ENCODE measurements around the gene CNTNAP2. TPM values are rescaled to one million over a fixed set of nuclear protein-coding genes. Genes with fewer than 3 reads are reported as not detected.

The CNTNAP2 gene
- total and polyA plus RNA-seq, 9 donors, result 0.24 to 7.0 (median 1.5) TPM

GRCh38 chr7:147765301-147765700 lies 1648.7 kb downstream of the CNTNAP2 start:
- WGBS, 3 donors, result 91 to 94% (median 92%) methylated on average over 4 of the region's 4 CpGs
- no peak for TF ChIP-seq CTCF (IDR thresholded peaks at IDR 0.05)
- TF ChIP-seq POLR2A (IDR thresholded peaks at IDR 0.05), result no peak
- no peak for TF ChIP-seq EP300 (IDR thresholded peaks at IDR 0.05)
- H3K4me1 ChIP-seq (ENCODE audit: insufficient read depth), result no peaks in the 10 kb centered on the region
- no peak overlapping the region for H3K4me3 ChIP-seq
- no peak for DNase-seq
- H3K27me3 ChIP-seq, result no peaks in the 10 kb centered on the region
- no peak overlapping the region for H3K27ac ChIP-seq
- intact Hi-C loops (cut with DNase I), result no loop called here
- H3K36me3 ChIP-seq, result no peaks in the 10 kb centered on the region
- H3K9me3 ChIP-seq, result no peaks in the 10 kb centered on the region

GRCh38 chr7:147771344-147771743 lies 1654.7 kb downstream of the CNTNAP2 start:
- Histone ChIP-seq H3K9me3 (no peaks in the 10 kb centered on the region), H3K27ac (no peak overlapping the region), H3K4me1 (ENCODE audit: insufficient read depth) (no peaks in the 10 kb centered on the region), H3K4me3 (no peak overlapping the region), H3K27me3 (no peaks in the 10 kb centered on the region), H3K36me3 (no peaks in the 10 kb centered on the region)
- no peak for DNase-seq
- intact Hi-C loops (cut with DNase I), result no loop called here
- TF ChIP-seq CTCF (IDR thresholded peaks at IDR 0.05) (no peak), EP300 (IDR thresholded peaks at IDR 0.05) (no peak), POLR2A (IDR thresholded peaks at IDR 0.05) (no peak)
- WGBS, 3 donors, result 76 to 84% (median 80%) methylated on average over 3 of the region's 3 CpGs

DNA sequence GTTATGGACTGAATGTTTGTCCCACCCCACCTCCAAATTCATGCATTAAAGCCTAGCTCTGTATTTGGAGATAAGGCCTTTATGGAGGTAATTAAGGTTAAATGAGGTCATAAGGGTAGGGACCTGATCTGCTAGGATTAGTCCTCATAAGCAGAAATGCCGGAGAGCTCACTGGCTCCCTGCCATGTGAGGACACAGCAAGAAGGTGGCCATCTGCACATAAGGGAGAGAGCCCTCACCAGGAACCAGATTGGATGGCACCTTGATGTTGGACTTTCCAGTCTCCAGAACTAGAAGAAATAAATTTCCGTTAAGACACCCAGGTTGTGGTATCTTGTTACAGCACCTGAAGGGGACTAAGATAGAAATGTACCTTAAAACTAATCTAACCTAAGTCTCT lies 1657.9 kb downstream of the CNTNAP2 start:
- Histone ChIP-seq H3K27ac (no peak overlapping the region), H3K9me3 (no peaks in the 10 kb centered on the region), H3K27me3 (no peaks in the 10 kb centered on the region), H3K4me1 (ENCODE audit: insufficient read depth) (no peaks in the 10 kb centered on the region), H3K36me3 (no peaks in the 10 kb centered on the region), H3K4me3 (no peak overlapping the region)
- 85 to 92% (median 89%) methylated on average over 2 of the region's 2 CpGs for WGBS, 3 donors
- intact Hi-C loops (cut with DNase I), result no loop called here
- DNase-seq, result no peak
- TF ChIP-seq POLR2A (IDR thresholded peaks at IDR 0.05), result no peak
- no peak for TF ChIP-seq CTCF (IDR thresholded peaks at IDR 0.05)
- TF ChIP-seq EP300 (IDR thresholded peaks at IDR 0.05), result no peak

DNA sequence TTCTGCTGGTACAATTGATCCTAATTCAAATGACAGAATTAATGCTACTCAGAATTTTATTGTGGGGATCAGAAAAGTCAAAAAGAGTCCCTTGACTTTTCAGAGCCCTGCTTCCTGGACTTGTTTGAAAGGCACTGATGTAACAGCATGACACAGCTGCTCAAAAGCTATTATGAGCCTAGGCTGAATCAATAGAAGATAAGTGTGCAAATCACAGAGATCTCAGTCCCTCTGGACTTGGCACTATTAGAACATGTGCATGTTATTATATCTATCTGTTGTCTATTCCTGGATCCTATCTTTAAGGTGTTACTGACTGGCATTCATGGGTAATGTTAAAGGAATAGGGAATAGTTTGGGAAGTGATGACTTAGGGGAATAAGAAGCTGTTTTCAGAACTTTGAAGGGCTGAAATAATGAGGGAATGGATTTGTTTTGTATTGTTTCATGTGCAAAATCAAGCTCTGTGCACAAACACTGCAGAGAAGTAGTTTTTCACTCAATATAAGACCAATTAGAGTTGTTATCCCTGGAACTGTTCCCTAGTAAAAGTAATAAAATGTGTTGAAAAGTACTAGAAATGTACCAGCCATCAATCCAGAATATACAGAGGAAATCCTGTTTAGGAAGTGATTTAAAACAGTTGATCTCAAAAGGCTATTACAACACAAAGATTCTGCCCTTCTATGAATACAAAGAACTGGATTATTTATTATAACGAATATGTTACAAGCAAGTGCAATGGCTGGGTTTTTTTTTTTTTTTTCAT lies 1659.1 kb downstream of the CNTNAP2 start:
- Histone ChIP-seq H3K9me3 (no peaks in the 10 kb centered on the region), H3K36me3 (no peaks in the 10 kb centered on the region), H3K27ac (no peak overlapping the region), H3K4me1 (ENCODE audit: insufficient read depth) (no peaks in the 10 kb centered on the region), H3K4me3 (no peak overlapping the region), H3K27me3 (no peaks in the 10 kb centered on the region)
- TF ChIP-seq EP300 (IDR thresholded peaks at IDR 0.05), result no peak
- no peak for TF ChIP-seq POLR2A (IDR thresholded peaks at IDR 0.05)
- no peak for TF ChIP-seq CTCF (IDR thresholded peaks at IDR 0.05)
- intact Hi-C loops (cut with DNase I), result no loop called here
- DNase-seq, result no peak
- 68 to 86% (median 71%) methylated on average over 1 of the region's 1 CpG for WGBS, 3 donors
